Cardiac septum (tissue), 1 donor: Measurements from ENCODE around the gene ZBTB38. TPM values are rescaled to one million over a fixed set of nuclear protein-coding genes. Genes with fewer than 3 reads are reported as not detected.

ENCODE experiments used
- DNase-seq: peaks from one replicate; pipeline ENCODE4 v3.0.0-alpha.2; 2020; ENCODE audit warnings: low spot score
- intact Hi-C: fragments of 100-400 bp; cut with DNase I; formaldehyde crosslinking; loops from one replicate; pipeline ENCODE4 v1.14.0; 2022
- total RNA-seq: library from RNA; stranded (reverse); fragmentation: NEBNext Ultra II Directional; extraction: Animal tissue kit (Norgen Biotek cat#: 25700); gene quantifications from one replicate; pipeline ENCODE4 v1.2.1, GENCODE V29; 2021
- donor health status: DM: no; HTN: no; CAD: no.

The ZBTB38 gene
- total RNA-seq, 1 donor from 2014 or later: 119 TPM

- DNase-seq: no peak
- intact Hi-C loops: no loop called here
These were observed 12.7 kb downstream of the ZBTB38 start for GRCh38 chr3:141380987-141381386.

- no peak for DNase-seq
- intact Hi-C loops: no loop called here
These were observed 14.3 kb downstream of the ZBTB38 start for GRCh38 chr3:141382571-141382970.

DNA sequence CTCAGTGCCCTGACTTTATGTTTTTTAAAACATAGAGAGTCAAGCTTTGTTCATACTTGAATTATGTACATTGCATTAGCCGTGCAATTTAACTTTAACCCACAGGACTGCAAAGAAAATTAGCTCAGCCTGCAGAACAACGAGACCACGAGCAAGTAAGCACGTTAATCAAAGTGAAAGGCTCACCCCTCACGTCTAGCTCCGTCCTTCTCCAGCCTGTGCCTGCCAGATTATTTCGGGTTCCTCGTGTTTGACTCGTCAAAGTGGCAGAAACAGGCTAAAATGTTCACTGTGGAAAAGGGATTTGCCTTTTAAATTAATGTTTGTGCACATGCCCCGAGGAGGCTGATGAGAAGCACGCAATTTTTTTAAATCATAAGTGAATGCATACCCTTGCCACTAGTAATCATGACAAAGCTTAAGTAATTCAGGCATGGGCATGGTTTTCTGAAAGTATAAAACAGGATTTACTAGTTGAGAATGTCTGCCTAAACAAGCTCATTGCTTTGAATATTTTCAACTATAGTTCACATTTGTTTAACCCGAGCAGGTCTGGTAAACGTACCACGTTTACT is 15.3 kb downstream of the ZBTB38 start:
- no peak for DNase-seq
- intact Hi-C loops: no loop called here

DNA sequence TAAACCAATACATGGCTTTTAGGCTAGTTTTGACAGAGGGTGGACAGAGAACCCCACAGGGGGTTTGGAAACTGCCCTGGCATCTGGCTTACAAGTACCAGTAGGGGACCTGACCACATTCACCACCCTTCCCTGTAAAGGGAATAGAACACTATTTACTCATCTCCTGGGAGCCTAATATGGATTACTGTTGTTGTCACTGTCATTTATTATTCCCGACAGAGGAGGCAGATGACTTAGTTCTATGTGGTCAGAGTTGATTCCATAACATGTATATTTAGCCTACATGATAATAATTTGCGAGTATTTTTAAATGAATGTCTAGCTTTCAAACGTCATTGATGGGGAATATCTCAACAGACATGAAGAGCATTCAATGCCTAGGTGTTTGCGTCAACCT is 15.9 kb downstream of the ZBTB38 start:
- no peak for DNase-seq
- intact Hi-C loops: no loop called here

DNA sequence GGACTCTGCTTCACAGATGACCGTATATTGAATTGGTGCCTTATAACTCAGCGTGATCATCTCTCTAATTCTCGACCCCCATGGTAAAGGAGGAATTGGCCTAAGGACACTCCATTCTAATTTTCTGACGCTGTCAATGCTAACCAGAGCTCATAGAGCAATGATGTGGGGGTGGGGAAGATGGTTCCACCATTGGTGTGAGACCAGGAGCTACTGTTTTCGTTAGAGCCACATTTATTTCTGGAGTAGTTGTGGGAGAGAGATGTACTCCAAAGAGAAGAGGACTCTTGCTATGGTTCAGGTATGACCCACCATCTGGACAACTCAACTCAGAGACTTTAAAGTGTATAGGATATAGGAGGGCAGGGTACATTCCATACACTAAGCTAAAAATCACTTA is 16.3 kb downstream of the ZBTB38 start:
- intact Hi-C loops: no loop called here

DNA sequence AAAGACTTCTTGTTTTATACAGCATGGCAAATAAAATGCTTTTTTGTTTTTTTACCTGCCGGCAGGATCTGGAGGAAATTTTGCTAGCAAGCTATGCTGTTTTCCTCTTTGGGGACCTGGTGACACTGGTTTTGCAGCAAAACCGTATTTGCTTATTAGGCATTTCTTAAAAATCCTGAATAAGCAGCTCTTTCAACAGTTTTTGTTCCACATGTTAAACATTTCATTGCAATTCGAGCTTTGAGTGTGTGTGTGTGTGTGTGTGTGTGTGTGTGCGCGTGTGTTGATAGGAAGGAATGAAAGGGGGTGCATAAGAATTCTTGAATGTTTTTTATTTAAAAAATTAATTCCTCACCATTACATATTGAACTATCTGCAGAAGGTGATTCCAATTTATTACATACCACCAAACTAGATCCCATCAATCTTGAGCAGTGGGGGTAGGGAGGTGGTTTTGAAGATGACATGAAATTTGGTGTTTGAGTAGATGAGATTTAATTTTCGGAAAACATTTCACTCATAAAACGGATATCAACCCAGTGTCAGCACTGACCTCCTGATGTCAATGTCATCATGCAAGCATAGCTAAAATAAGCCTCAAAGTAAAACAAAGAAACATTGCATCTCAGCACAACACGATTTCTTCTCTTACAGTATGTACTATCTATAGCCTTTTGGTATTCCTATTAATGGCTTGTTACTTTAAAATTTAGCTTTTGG is 17.3 kb downstream of the ZBTB38 start:
- intact Hi-C loops: no loop called here
- no peak for DNase-seq

More for the DNA sequence above, 16.3 kb downstream of the ZBTB38 start:
- DNase-seq: no peak

GRCh38 chr3:141386126-141386488 is 17.8 kb downstream of the ZBTB38 start:
- intact Hi-C loops: no loop called here
- no peak for DNase-seq

DNA sequence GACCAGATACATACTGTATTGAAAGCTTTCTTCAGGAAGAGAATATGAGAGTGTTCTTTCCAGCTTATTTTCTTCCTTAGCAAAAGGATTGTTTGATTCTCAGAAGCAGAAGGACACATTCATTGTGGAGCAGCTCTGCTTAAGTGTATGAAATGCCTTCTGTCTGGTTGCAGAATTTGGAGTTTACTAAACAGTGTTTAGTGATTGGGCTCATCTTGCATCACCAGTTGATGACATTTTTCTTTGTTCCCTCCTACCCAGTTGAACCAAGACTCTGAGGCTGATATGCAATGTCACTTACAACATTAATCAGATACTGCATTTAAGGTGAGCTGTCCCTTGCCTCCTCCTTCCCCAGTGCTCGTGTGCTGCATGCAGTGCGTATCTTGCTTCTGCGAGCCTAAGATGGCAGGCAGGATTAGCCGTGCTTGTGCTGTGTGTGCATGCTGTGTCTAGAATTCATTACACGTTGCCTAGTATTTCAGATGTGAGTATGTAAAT is 18.4 kb downstream of the ZBTB38 start:
- DNase-seq: no peak
- intact Hi-C loops: no loop called here

- intact Hi-C loops: no loop called here
- no peak for DNase-seq
These were observed 19.2 kb downstream of the ZBTB38 start for GRCh38 chr3:141387516-141387915.

DNA sequence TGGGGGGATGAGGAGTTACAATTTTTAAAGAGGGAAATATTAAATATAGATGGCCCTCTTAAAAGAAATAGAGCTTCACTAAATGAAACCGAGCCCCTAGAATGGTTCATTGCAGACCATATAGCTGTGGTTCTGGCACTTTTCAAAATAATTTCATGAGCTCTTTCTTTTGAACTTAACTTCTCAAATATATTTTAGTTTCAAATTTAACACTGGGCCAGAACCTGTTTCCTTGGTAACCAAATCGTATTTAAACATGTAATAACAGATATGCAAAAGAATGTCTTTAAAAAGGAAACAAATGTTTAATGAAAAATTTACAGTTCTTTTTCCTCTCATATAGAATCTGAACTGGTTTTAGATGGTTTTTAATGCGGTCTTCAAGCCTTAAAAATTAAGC is 20.1 kb downstream of the ZBTB38 start:
- no peak for DNase-seq
- intact Hi-C loops: no loop called here

GRCh38 chr3:141388823-141389621 is 20.7 kb downstream of the ZBTB38 start:
- DNase-seq: no peak
- intact Hi-C loops: no loop called here

- intact Hi-C loops: no loop called here
- no peak for DNase-seq
These were observed 21.4 kb downstream of the ZBTB38 start for GRCh38 chr3:141389703-141390102.

GRCh38 chr3:141390747-141391146 is 22.4 kb downstream of the ZBTB38 start:
- intact Hi-C loops: no loop called here
- no peak for DNase-seq

DNA sequence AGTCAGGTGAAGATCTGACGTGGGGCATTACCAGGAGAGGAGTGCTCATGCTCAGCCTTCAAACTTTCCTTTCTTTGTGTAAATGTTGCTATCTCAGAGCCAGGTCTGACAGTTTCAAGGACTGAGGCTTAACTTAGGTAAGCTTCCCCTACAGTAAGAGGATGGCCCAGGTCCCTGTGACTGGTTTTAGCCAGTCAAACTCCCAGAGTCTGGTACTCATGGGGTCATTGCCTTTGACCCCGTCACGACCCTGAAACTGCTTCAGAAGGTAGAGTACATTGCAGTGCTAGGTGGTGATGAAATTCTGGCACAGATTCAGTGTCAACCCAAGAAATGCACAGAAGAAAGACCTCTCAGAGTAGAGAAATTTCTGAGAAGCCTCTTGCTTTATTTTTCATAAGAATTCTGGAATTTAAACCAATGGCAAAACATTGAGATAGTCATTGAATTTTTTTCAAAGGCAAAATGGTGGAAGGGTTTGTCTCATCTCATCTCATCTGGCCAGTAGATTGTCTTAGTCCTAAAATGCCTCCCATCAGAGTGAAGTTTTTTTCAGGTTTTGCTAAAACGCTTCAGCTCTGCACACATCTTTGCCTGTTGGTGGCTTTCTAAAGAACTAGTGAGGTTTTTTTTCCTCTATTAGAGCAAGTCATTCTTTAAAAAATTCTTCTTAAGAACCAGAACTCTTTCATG is 23.1 kb downstream of the ZBTB38 start:
- intact Hi-C loops: no loop called here
- no peak for DNase-seq

- no peak for DNase-seq
- intact Hi-C loops: no loop called here
These were observed 23.6 kb downstream of the ZBTB38 start for GRCh38 chr3:141391991-141392316.

GRCh38 chr3:141392416-141392815 is 24.1 kb downstream of the ZBTB38 start:
- intact Hi-C loops: no loop called here
- DNase-seq: no peak

DNA sequence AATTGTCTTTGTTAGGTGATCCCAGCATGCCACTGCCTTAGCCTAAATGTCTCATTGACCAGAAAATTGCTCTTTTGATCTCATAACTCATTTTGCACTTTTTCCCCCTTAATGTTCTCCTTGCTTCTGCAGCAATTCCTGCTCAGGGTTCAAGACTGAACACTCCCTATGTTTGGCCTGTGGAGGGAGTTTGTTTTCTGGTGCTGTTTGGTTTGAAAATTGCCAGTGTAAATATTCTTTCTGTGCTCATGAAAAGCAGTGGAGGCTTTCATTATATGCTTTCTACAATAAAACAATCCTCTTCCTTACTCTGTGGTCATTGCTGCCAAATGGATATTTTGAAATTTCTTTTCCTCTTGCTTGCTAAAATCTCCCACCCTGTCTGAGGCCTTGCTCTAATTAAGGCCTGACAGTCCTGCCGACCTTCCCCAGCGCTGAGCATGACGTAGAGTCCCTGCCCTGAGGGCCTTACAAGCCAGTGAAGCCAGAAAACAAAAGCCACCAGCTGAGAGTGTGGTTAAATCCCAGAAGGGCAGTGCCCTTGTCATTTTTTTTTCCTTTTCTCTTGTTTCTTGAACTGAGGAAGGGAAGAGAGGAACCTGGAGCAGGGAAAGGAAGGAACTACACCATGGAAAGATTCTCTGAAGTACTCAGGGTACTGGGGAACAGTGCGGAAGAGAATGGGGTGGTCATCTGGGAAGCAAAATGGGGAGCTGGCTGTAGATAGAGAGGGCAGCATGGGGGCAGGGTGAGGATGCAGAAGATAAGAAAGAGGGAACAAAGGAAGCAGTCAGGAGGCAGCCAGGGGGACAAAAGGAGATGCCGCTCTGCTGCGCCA is 24.8 kb downstream of the ZBTB38 start:
- no peak for DNase-seq
- intact Hi-C loops: no loop called here

- intact Hi-C loops: no loop called here
- DNase-seq: no peak
These were observed 25.4 kb downstream of the ZBTB38 start for GRCh38 chr3:141393735-141394076.

DNA sequence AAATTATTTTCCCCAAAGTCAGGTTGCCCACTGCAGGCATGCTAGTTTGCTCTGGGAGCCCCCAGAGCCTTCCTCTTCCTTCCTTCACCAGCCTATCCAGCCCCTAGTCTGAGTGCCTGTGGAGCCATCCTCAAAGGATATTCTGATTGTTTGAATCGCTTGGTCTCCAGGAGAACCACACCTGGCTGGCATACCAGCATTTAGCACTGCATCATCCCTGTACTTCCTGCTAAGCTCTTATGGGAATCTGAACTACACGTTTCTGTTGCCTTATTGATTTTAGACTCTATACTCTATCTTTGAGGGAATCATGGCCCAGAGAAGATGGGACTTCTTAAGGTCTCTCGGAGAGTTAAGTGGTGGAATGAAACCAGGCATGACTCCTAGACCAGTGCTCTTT is 26.3 kb downstream of the ZBTB38 start:
- no peak for DNase-seq
- intact Hi-C loops: no loop called here
